HFFc6 (cell line): ENCODE results near the gene ACTN1. TPM values are rescaled to one million over a fixed set of nuclear protein-coding genes. Genes with fewer than 3 reads are reported as not detected.
A peak's percentile ranks its signal among the peaks of the same experiment; 100 is the strongest.

Source experiments
- DNase-seq: peaks from one replicate; pipeline ENCODE4 v3.0.0-alpha.2; 2018
- H3K27ac Mint-ChIP-seq: 2 replicates; pipeline ENCODE4 v1.8.0; 2020; ENCODE audit warnings: mild to moderate bottlenecking, mixed read lengths
- H3K27me3 Mint-ChIP-seq: 2 replicates; pipeline ENCODE4 v1.8.0; 2021; ENCODE audit warnings: mild to moderate bottlenecking, moderate library complexity, mixed read lengths; ENCODE audit not compliant: insufficient read depth
- H3K36me3 Mint-ChIP-seq: 2 replicates; pipeline ENCODE4 v1.8.0; 2021; ENCODE audit warnings: low read depth, mixed read lengths
- H3K4me1 Mint-ChIP-seq: 2 replicates; pipeline ENCODE4 v1.8.0; 2020; ENCODE audit warnings: low read depth, mixed read lengths
- H3K4me3 Mint-ChIP-seq: 2 replicates; pipeline ENCODE4 v1.8.0; 2020; ENCODE audit warnings: mild to moderate bottlenecking, moderate library complexity, mixed read lengths
- H3K9me3 Mint-ChIP-seq: 2 replicates; pipeline ENCODE4 v1.8.0; 2020; ENCODE audit warnings: mild to moderate bottlenecking, mixed read lengths
- CTCF ChIP-seq: fragments of 200-600 bp; sonication (generic); IDR thresholded peaks from 2 replicates; pipeline ENCODE4 v1.5.0; 2021; ENCODE audit warnings: antibody characterized with exemption, mild to moderate bottlenecking
- total RNA-seq, 6 experiments: library from RNA; stranded (reverse); fragmentation: NEBNext Ultra II Directional; extraction: Animal tissue kit (Norgen Biotek cat#: 25700); gene quantifications; 2 replicates in 1 of 6; 3 replicates in 5 of 6; pipeline ENCODE4 v1.2.3, GENCODE V29; 2021

ACTN1 gene
- total RNA-seq, 6 experiments from 2014 or later: 749 to 847 (median 825) TPM

GRCh38 chr14:68824517-68825347 lies 154.4 kb downstream of the ACTN1 start:
- Mint-ChIP-seq H3K27me3 (no peaks in the 10 kb centered on the region), H3K36me3 (no peaks in the 10 kb centered on the region), H3K27ac (no peak overlapping the region; the same call in 1 of the 2 replicates), H3K9me3 (no peaks in the 10 kb centered on the region), H3K4me1 (peaks cover 7% of the 10 kb centered on the region), H3K4me3 (no peak overlapping the region; the same call in 1 of the 2 replicates)
- peak; percentile 60 for DNase-seq
- peak; percentile 95 for TF ChIP-seq CTCF

- Mint-ChIP-seq H3K27ac (peak overlapping the region; percentile 11; the same call in 1 of the 2 replicates), H3K36me3 (no peaks in the 10 kb centered on the region), H3K9me3 (no peaks in the 10 kb centered on the region), H3K27me3 (0 out of 2 replicates have a peak, but pooled peaks cover 1% of the 10 kb centered on the region), H3K4me1 (peaks cover 12% of the 10 kb centered on the region), H3K4me3 (no peak overlapping the region)
- no peak for DNase-seq
- TF ChIP-seq CTCF: no peak
Observed at GRCh38 chr14:68824207-68824516, 154.9 kb downstream of the ACTN1 start.

Other genes starting within 250 kb of the ACTN1 start
- gene ZFP36L1, start 186.2 kb downstream of the ACTN1 start, total RNA-seq: 100 to 1,000 TPM; 135 to 161 (median 144) TPM
- 10 to 100 TPM; 23.4 to 34.7 (median 27.0) TPM for gene DCAF5, start 173.8 kb upstream of the ACTN1 start, total RNA-seq
- 10 to 100 TPM; 13.8 to 19.2 (median 15.2) TPM for gene EXD2, start 212.2 kb upstream of the ACTN1 start, total RNA-seq